H1 (cell line): ENCODE results near the gene SLC43A1. TPM values are rescaled to one million over a fixed set of nuclear protein-coding genes. Genes with fewer than 3 reads are reported as not detected.

Experiments used
- CTCF ChIA-PET: fragments of 300-600 bp; sonication (Branson Sonifier 250); formaldehyde crosslinking; loops from one replicate; lab custom pipeline; 2021; ENCODE audit not compliant: partially characterized antibody; lab: Charles Lee
- POLR2A ChIA-PET: fragments of 300-600 bp; sonication (Branson Sonifier 250); formaldehyde crosslinking; loops from one replicate; lab custom pipeline; 2021; ENCODE audit warnings: inconsistent platforms; ENCODE audit not compliant: partially characterized antibody; lab: Charles Lee
- DNase-seq, 2 experiments: peaks; one replicate each; pipeline versions ENCODE4 v3.0.0 to v3.0.0-alpha.2; 2010 to 2022; ENCODE audit warnings: low spot score in 2 of 2, low read depth in 1 of 2, mixed read lengths in 1 of 2
- FAIRE-seq: peaks from 2 replicates; lab custom pipeline; 2011; peaks lifted over from hg19 to GRCh38; lab: Jason Lieb, UNC
- H2AFZ ChIP-seq: 2 replicates; pipeline ENCODE4 v1.8.1; 2012; ENCODE audit warnings: low read length, inconsistent platforms
- H2AK5ac ChIP-seq: 2 replicates; pipeline ENCODE4 v1.6.1; 2013; ENCODE audit warnings: low read depth, low read length
- H2BK120ac ChIP-seq: replicated peaks from 2 replicates; pipeline ENCODE3; 2013; ENCODE audit warnings: low read depth, low read length, inconsistent platforms
- H2BK12ac ChIP-seq: 2 replicates; pipeline ENCODE4 v1.6.1; 2013; ENCODE audit warnings: low read depth, low read length
- H2BK15ac ChIP-seq: 2 replicates; pipeline ENCODE4 v1.6.1; 2013; ENCODE audit warnings: low read length
- H2BK20ac ChIP-seq: 2 replicates; pipeline ENCODE4 v1.6.1; 2013; ENCODE audit warnings: low read length
- H2BK5ac ChIP-seq: 2 replicates; pipeline ENCODE4 v1.6.1; 2013; ENCODE audit warnings: low read depth, low read length
- H3K14ac ChIP-seq: 2 replicates; pipeline ENCODE4 v1.6.1; 2013; ENCODE audit warnings: inconsistent platforms; ENCODE audit not compliant: insufficient read length
- H3K18ac ChIP-seq: 2 replicates; pipeline ENCODE4 v1.6.1; 2013; ENCODE audit warnings: low read length; ENCODE audit errors: extremely low read depth
- H3K23ac ChIP-seq: 2 replicates; pipeline ENCODE4 v1.6.1; 2013; ENCODE audit warnings: inconsistent platforms; ENCODE audit not compliant: insufficient read length
- H3K23me2 ChIP-seq: 2 replicates; pipeline ENCODE4 v1.6.1; 2013; ENCODE audit warnings: low read depth, low read length
- H3K27ac ChIP-seq: 2 replicates; pipeline ENCODE4 v1.6.1; 2011; ENCODE audit warnings: low read depth, low read length, inconsistent platforms
- H3K27me3 ChIP-seq, 4 experiments: replicated peaks in 1 of 4; 1 replicate in 1 of 4; 2 replicates in 3 of 4; pipeline versions ENCODE4 v1.6.1 to v1.8.1; 2011 to 2013; ENCODE audit warnings: low read length in 3 of 4, mild to moderate bottlenecking in 3 of 4, inconsistent platforms in 2 of 4, mixed read lengths in 2 of 4, moderate library complexity in 1 of 4; ENCODE audit not compliant: control insufficient read depth in 3 of 4, insufficient read depth in 3 of 4; ENCODE audit errors: extremely low read depth in 1 of 4
- H3K36me3 ChIP-seq, 4 experiments: 2 replicates each; pipeline versions ENCODE4 v1.6.1 to v1.8.1; 2011 to 2013; ENCODE audit warnings: mild to moderate bottlenecking in 4 of 4, low read length in 3 of 4, moderate library complexity in 2 of 4, control low read depth in 1 of 4, inconsistent platforms in 1 of 4; ENCODE audit not compliant: insufficient read depth in 4 of 4, control insufficient read depth in 2 of 4
- H3K4ac ChIP-seq: replicated peaks from 2 replicates; pipeline ENCODE3; 2013; ENCODE audit warnings: low read length, low read depth, mixed read lengths, inconsistent platforms; ENCODE audit not compliant: insufficient read length
- H3K4me1 ChIP-seq, 4 experiments: replicated peaks in 1 of 4; 1 replicate in 1 of 4; 2 replicates in 3 of 4; pipeline versions ENCODE4 v1.6.1 to v1.8.1; 2011 to 2013; ENCODE audit warnings: low read length in 3 of 4, inconsistent platforms in 2 of 4, mixed read lengths in 1 of 4; ENCODE audit not compliant: insufficient read depth in 4 of 4, control insufficient read depth in 3 of 4
- H3K4me2 ChIP-seq, 2 experiments: 2 replicates each; pipeline versions ENCODE4 v1.6.1 to v1.8.1; 2011 to 2013; ENCODE audit warnings: low read depth in 2 of 2, low read length in 2 of 2, control low read depth in 1 of 2, inconsistent platforms in 1 of 2, mild to moderate bottlenecking in 1 of 2; ENCODE audit not compliant: insufficient read depth in 1 of 2
- H3K4me3 ChIP-seq, 4 experiments: fragments of 200-600, 300-600 bp in 1 of 4; sonication (generic), shearing (Covaris generic), sonication (Bioruptor Twin) in 1 of 4; 2 replicates each; pipeline versions ENCODE4 v1.5.1 to v1.8.1; 2011 to 2016; ENCODE audit warnings: low read length in 4 of 4, low read depth in 3 of 4, control low read depth in 2 of 4, inconsistent platforms in 2 of 4, mild to moderate bottlenecking in 2 of 4, mixed read lengths in 1 of 4, moderate library complexity in 1 of 4; ENCODE audit not compliant: insufficient read depth in 2 of 4; ENCODE audit errors: extremely low read depth in 1 of 4
- H3K56ac ChIP-seq: replicated peaks from 2 replicates; pipeline ENCODE3; 2013; ENCODE audit warnings: low read depth, mild to moderate bottlenecking, mixed read lengths, low read length, inconsistent platforms; ENCODE audit not compliant: insufficient read length
- H3K79me1 ChIP-seq: 2 replicates; pipeline ENCODE4 v1.6.1; 2013; ENCODE audit warnings: low read depth, low read length, control low read depth
- H3K79me2 ChIP-seq, 2 experiments: 2 replicates each; pipeline versions ENCODE4 v1.6.1 to v1.8.1; 2012 to 2013; ENCODE audit warnings: low read length in 2 of 2, mild to moderate bottlenecking in 2 of 2, inconsistent platforms in 1 of 2; ENCODE audit not compliant: insufficient read depth in 2 of 2, control insufficient read depth in 1 of 2
- H3K9ac ChIP-seq, 4 experiments: replicated peaks in 1 of 4; 1 replicate in 1 of 4; 2 replicates in 3 of 4; pipeline versions ENCODE4 v1.6.1 to v1.8.1; 2011 to 2013; ENCODE audit warnings: low read depth in 3 of 4, low read length in 3 of 4, control low read depth in 2 of 4, mild to moderate bottlenecking in 2 of 4, moderate library complexity in 2 of 4, inconsistent platforms in 1 of 4; ENCODE audit errors: extremely low read depth in 1 of 4
- H3K9me3 ChIP-seq, 2 experiments: 2 replicates each; pipeline versions ENCODE4 v1.6.1 to v1.8.1; 2012 to 2013; ENCODE audit warnings: mild to moderate bottlenecking in 2 of 2, moderate library complexity in 2 of 2, control low read depth in 1 of 2, inconsistent platforms in 1 of 2, low read depth in 1 of 2, low read length in 1 of 2, mixed read lengths in 1 of 2; ENCODE audit not compliant: insufficient read depth in 2 of 2
- H4K20me1 ChIP-seq, 2 experiments: replicated peaks in 1 of 2; 2 replicates each; pipeline versions ENCODE3 to v1.8.1; 2011 to 2013; ENCODE audit warnings: inconsistent platforms in 2 of 2, low read length in 2 of 2, mild to moderate bottlenecking in 1 of 2; ENCODE audit not compliant: insufficient read depth in 2 of 2, control insufficient read depth in 1 of 2
- H4K5ac ChIP-seq: 2 replicates; pipeline ENCODE4 v1.6.1; 2013; ENCODE audit warnings: low read length, low read depth, mixed read lengths, inconsistent platforms; ENCODE audit not compliant: insufficient read length
- H4K8ac ChIP-seq: 2 replicates; pipeline ENCODE4 v1.8.0; 2013; ENCODE audit warnings: mild to moderate bottlenecking, moderate library complexity, low read length, inconsistent platforms; ENCODE audit not compliant: insufficient read depth; ENCODE audit errors: extremely low read depth
- H4K91ac ChIP-seq: replicated peaks from 2 replicates; pipeline ENCODE3; 2013; ENCODE audit warnings: low read length, mixed read lengths, inconsistent platforms; ENCODE audit not compliant: insufficient read length
- KDM4A ChIP-seq: IDR thresholded peaks from one replicate; pipeline ENCODE4 v1.7.1; 2012; ENCODE audit warnings: low read depth, mild to moderate bottlenecking, moderate library complexity, low read length, inconsistent platforms; ENCODE audit not compliant: severe bottlenecking
- POU5F1 ChIP-seq: IDR thresholded peaks from 2 replicates; pipeline ENCODE4 v1.6.1; 2011; ENCODE audit warnings: low read depth, mild to moderate bottlenecking, low read length, moderate library complexity
- YY1 ChIP-seq: IDR thresholded peaks from 2 replicates; pipeline ENCODE4 v1.6.1; 2011; ENCODE audit warnings: low read depth, mild to moderate bottlenecking, low read length
- WGBS, 2 experiments: shearing (Covaris generic) in 1 of 2; methylation state at CpG; one replicate each; pipeline versions ENCODE4 v1.1.6 to v1.1.7; 2013 to 2015; ENCODE audit warnings: low lambda C conversion rate in 2 of 2, mixed read lengths in 2 of 2, inconsistent platforms in 1 of 2, low coverage in 1 of 2, missing lambda C conversion rate in 1 of 2; ENCODE audit not compliant: insufficient replicate concordance in 2 of 2, insufficient coverage in 1 of 2, insufficient read length in 1 of 2; ENCODE audit errors: extremely low coverage in 1 of 2, missing lambda C conversion rate in 1 of 2; 5-methylcytosine and 5-hydroxymethylcytosine counted together
- polyA plus RNA-seq, 7 experiments: library from polyadenylated mRNA; depleted of rRNA in 3 of 7; stranded (reverse) in 5 of 7; unstranded in 2 of 7; fragments of >200 nt in 5 of 7; fragments of 200-250 nt in 2 of 7; gene quantifications; 1 replicate in 5 of 7; 2 replicates in 1 of 7; 4 replicates in 1 of 7; pipeline versions ENCODE4 v1.2.1 to v1.2.3, GENCODE V29; 2011 to 2013; ENCODE audit warnings: missing spikeins in 2 of 7, mixed read lengths in 2 of 7
- total RNA-seq: library from RNA; stranded (reverse); fragmentation: NEBNext Ultra II Directional; extraction: Animal tissue kit (Norgen Biotek cat#: 25700); gene quantifications from 2 replicates; pipeline ENCODE4 v1.2.1, GENCODE V29; 2021
- TF ChIP-seq, protein P1 (sequence below): IDR thresholded peaks from 2 replicates; pipeline ENCODE4 v1.6.1; 2011; ENCODE audit warnings: low read length, improper control_type of control experiment
- TF ChIP-seq, protein P2 (sequence below): IDR thresholded peaks from 2 replicates; pipeline ENCODE4 v1.6.1; 2012; ENCODE audit warnings: inconsistent platforms
- TF ChIP-seq, protein P3 (sequence below): IDR thresholded peaks from 2 replicates; pipeline ENCODE4 v1.6.1; 2012; ENCODE audit warnings: inconsistent platforms

Gene SLC43A1
- total and polyA plus RNA-seq, 2 of the 8 experiments (the other 6 are each of a cell fraction or from before 2014, with no cell fraction given): 34.5 to 58.0 TPM

DNA sequence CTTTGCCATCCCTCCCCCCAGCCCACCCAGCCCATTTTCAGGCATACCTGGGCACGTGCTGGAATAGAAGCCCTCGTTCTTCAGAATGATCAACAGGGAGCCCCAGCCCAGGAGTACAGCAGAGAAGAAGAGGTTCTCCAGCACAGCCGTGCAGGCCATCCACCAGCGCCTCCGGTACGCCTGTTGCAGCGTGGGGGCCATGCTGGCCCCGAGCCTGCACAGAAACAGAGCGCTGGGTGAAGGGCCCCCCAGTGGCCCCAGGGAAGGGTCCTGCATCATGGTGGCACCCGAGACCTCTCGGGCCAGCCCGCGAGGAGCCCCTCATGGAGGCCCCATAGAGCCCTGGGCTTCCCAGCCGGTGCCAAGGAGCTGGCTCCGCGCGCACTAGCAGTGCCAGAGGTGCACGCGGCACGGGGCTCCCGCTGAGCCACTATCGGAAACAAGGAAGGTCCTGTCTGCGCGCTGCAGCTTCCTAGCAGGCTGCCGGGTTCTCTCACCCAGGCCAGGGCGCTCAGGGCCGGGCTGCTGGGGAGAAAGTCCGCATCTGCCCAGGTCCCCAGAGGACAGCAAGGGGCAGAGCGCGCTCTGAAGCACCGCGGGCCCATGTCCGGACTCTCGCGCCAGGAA, 1.5 kb downstream of the SLC43A1 start:
- Histone ChIP-seq H4K5ac (no peak overlapping the region), H2BK15ac (no peak overlapping the region), H2BK20ac (no peak overlapping the region), H4K20me1 (peaks cover 2 to 3% of the 10 kb centered on the region in 2 experiments), H3K9ac (peak overlapping the region; percentile 46 to 77 (median 56); a peak in 6 of 7 replicates), H2BK12ac (peak overlapping the region; percentile 60; the same call in 1 of the 2 replicates), H2BK120ac (no peak overlapping the region), H3K18ac (peak overlapping the region; percentile 87), H2BK5ac (no peak overlapping the region), H3K4me1 (peaks cover 3 to 10% (median 5%) of the 10 kb centered on the region in 4 experiments), H3K23me2 (peaks cover 19% of the 10 kb centered on the region; the same call in 1 of the 2 replicates), H3K36me3 (no peaks in the 10 kb centered on the region), H2AFZ (peak overlapping the region; percentile 48; the same call in 1 of the 2 replicates), H3K79me2 (peaks cover 0 to 17% of the 10 kb centered on the region in 2 experiments; a peak in 3 of 4 replicates), H4K91ac (peak overlapping the region; percentile 22), H3K23ac (no peak overlapping the region), H2AK5ac (0 out of 2 replicates have a peak overlapping the region, but pooled peaks have one; percentile 13), H3K27ac (no peak overlapping the region), H3K4ac (peak overlapping the region; percentile 66), H3K27me3 (peaks cover 0 to 21% (median 10%) of the 10 kb centered on the region in 4 experiments; a peak in 4 of 7 replicates), H4K8ac (peak overlapping the region; percentile 91), H3K9me3 (no peaks in the 10 kb centered on the region), H3K4me2 (peak overlapping the region; percentile 56 to 95), H3K14ac (no peak overlapping the region), H3K79me1 (0 out of 2 replicates have a peak, but pooled peaks cover 2% of the 10 kb centered on the region), H3K56ac (peak overlapping the region; percentile 8), H3K4me3 (peak overlapping the region; percentile 49 to 76 (median 68))
- 8% methylated on average over 35 of the region's 35 CpGs; no CpG with 5 or more reads in 1 of the 2 experiments for WGBS, 2 experiments
- ChIA-PET CTCF (interaction anchor here (0.7 to 25.4 kb wide), 10 partner anchors 13 to 168 kb away, joined by 3 to 1146 read pairs (median 4); partner anchors contain the start of gene TIMM10), POLR2A (interaction anchor here (0.9 to 8.4 kb wide), 22 partner anchors 9 to 227 kb away, joined by 3 to 110 read pairs (median 8); partner anchors contain the start of genes RTN4RL2, SELENOH, SMTNL1 and TIMM10)
- no peak for FAIRE-seq
- no peak for DNase-seq
- TF ChIP-seq YY1 (0 out of 2 replicates have a peak, but pooled peaks have one; percentile 11), POU5F1 (no peak), KDM4A (no peak)
- TF ChIP-seq, protein P1, sequence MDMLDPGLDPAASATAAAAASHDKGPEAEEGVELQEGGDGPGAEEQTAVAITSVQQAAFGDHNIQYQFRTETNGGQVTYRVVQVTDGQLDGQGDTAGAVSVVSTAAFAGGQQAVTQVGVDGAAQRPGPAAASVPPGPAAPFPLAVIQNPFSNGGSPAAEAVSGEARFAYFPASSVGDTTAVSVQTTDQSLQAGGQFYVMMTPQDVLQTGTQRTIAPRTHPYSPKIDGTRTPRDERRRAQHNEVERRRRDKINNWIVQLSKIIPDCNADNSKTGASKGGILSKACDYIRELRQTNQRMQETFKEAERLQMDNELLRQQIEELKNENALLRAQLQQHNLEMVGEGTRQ: no peak
- TF ChIP-seq, protein P2, sequence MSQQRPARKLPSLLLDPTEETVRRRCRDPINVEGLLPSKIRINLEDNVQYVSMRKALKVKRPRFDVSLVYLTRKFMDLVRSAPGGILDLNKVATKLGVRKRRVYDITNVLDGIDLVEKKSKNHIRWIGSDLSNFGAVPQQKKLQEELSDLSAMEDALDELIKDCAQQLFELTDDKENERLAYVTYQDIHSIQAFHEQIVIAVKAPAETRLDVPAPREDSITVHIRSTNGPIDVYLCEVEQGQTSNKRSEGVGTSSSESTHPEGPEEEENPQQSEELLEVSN: 0 out of 2 replicates have a peak, but pooled peaks have one; percentile 5
- TF ChIP-seq, protein P3, sequence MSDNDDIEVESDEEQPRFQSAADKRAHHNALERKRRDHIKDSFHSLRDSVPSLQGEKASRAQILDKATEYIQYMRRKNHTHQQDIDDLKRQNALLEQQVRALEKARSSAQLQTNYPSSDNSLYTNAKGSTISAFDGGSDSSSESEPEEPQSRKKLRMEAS: peak; percentile 71; the same call in 1 of the 2 replicates
